ENCODE data around the gene LRRC36. TPM values are rescaled to one million over a fixed set of nuclear protein-coding genes. Genes with fewer than 3 reads are reported as not detected.
A peak's percentile ranks its signal among the peaks of the same experiment; 100 is the strongest.

The LRRC36 gene
- polyA plus RNA-seq, 3 donors, result 0.65 to 3.2 (median 1.8) TPM

DNA sequence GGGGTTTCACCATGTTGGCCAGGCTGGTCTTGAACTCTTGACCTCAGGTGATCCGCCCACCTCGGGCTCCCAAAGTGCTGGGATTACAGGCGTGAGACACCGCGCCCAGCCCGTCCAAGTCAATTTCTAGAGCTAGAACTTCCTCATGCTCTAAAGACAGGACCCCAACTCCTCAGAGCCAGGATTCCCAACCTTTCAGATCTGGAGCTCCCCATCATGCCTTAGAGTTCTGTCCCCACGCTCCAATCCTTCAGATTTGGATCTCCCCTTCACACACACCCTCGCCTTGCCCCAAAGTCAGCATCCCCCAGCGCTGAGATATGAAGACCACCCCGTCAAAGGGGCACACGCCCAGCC, 522 bp upstream of the LRRC36 start:
- intact Hi-C loops (cut with micrococcal nuclease), result no loop called here
- peak overlapping the region; percentile 66 for H3K4me2 ChIP-seq (replicated peaks; ENCODE audit: extremely low read depth, low read length, poor library complexity, severe bottlenecking)
- H3K4me3 ChIP-seq (replicated peaks in 1 of 3; ENCODE audit: low read depth in 2 of 3, low read length in 3 of 3), result peak overlapping the region in 2 of 3 experiments; percentile 27 to 58

DNA sequence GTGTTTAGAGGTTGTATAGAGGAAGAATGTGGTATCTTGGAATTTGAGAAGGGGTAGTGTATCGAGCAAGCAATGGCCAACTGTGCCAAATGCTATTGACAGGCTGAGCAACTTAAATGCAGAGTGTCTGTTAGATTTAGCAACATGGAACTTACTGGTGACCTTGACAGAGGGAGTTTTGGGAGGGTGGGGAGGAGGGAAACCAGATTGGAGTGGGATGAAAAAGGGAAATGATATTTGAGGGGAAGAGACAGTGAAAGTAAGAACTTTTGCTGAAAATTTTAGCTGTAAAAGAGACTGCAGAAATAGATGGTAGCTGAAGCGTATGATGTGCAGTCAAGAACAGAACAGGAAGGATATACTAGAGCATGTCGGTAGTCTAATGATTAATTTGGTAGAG, 1.1 kb downstream of the LRRC36 start:
- Histone ChIP-seq H3K27ac (ENCODE audit: low read depth in 1 of 2, low read length in 2 of 2) (no peak overlapping the region), H3K4me2 (replicated peaks; ENCODE audit: extremely low read depth, low read length, poor library complexity, severe bottlenecking) (no peak overlapping the region), H3K36me3 (replicated peaks in 1 of 2; ENCODE audit: control insufficient read depth in 1 of 2, insufficient read depth in 2 of 2, low read length in 2 of 2) (no peaks in the 10 kb centered on the region), H3K9me3 (replicated peaks in 1 of 2; ENCODE audit: control insufficient read depth in 1 of 2, insufficient read depth in 1 of 2, low read length in 2 of 2) (no peaks in the 10 kb centered on the region), H2AFZ (ENCODE audit: insufficient read depth, low read depth, low read length, poor library complexity, severe bottlenecking) (no peak overlapping the region), H3K27me3 (ENCODE audit: control insufficient read depth in 2 of 2, insufficient read depth in 2 of 2, low read length in 2 of 2) (peaks cover 0 to 9% of the 10 kb centered on the region in 2 donors), H3K9ac (ENCODE audit: insufficient read depth, low read length, poor library complexity, severe bottlenecking) (no peak overlapping the region), H4K20me1 (ENCODE audit: insufficient read depth, low read length) (no peaks in the 10 kb centered on the region), H3K4me1 (ENCODE audit: control insufficient read depth in 1 of 2, insufficient read depth in 2 of 2, low read length in 2 of 2) (peaks cover 26 to 32% of the 10 kb centered on the region in 2 donors), H3K4me3 (replicated peaks in 1 of 3; ENCODE audit: low read depth in 2 of 3, low read length in 3 of 3) (no peak overlapping the region), H3K79me2 (ENCODE audit: insufficient read depth, low read length) (no peaks in the 10 kb centered on the region)
- H3K9me3 Mint-ChIP-seq, result peaks cover 0 to 4% (median 0%) of the 10 kb centered on the region in 7 donors
- TF ChIP-seq, protein P1, sequence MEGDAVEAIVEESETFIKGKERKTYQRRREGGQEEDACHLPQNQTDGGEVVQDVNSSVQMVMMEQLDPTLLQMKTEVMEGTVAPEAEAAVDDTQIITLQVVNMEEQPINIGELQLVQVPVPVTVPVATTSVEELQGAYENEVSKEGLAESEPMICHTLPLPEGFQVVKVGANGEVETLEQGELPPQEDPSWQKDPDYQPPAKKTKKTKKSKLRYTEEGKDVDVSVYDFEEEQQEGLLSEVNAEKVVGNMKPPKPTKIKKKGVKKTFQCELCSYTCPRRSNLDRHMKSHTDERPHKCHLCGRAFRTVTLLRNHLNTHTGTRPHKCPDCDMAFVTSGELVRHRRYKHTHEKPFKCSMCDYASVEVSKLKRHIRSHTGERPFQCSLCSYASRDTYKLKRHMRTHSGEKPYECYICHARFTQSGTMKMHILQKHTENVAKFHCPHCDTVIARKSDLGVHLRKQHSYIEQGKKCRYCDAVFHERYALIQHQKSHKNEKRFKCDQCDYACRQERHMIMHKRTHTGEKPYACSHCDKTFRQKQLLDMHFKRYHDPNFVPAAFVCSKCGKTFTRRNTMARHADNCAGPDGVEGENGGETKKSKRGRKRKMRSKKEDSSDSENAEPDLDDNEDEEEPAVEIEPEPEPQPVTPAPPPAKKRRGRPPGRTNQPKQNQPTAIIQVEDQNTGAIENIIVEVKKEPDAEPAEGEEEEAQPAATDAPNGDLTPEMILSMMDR (IDR thresholded peaks at IDR 0.05), result no peak
- 0% methylated on average over 2 of the region's 3 CpGs for WGBS (ENCODE audit: insufficient coverage)
- peaks cover 29% of the 10 kb centered on the region for H3K4me1 Mint-ChIP-seq
- H3K27ac Mint-ChIP-seq, result no peak overlapping the region
- DNase-seq, result no peak
- intact Hi-C loops (cut with micrococcal nuclease), result no loop called here
- peaks cover 20 to 21% (median 20%) of the 10 kb centered on the region in 3 donors for H3K27me3 Mint-ChIP-seq (ENCODE audit: low read depth in 3 of 3)
- peak overlapping the region in 1 of 2 donors; percentile 43 for H3K4me3 Mint-ChIP-seq
- H3K36me3 Mint-ChIP-seq, result peaks cover 2 to 3% of the 10 kb centered on the region in 2 donors

More for the DNA sequence above, 522 bp upstream of the LRRC36 start:
- TF ChIP-seq, protein P1 (IDR thresholded peaks at IDR 0.05), result no peak
- WGBS (ENCODE audit: insufficient coverage), result 16% methylated on average over 9 of the region's 11 CpGs
- Mint-ChIP-seq H3K27me3 (ENCODE audit: low read depth in 3 of 3) (peaks cover 20 to 24% (median 23%) of the 10 kb centered on the region in 3 donors), H3K4me1 (peaks cover 29% of the 10 kb centered on the region), H3K9me3 (peaks cover 0 to 4% (median 0%) of the 10 kb centered on the region in 7 donors), H3K4me3 (peak overlapping the region; percentile 75 to 94), H3K27ac (peak overlapping the region in 2 of 7 donors; percentile 2 to 83), H3K36me3 (peaks cover 2 to 3% of the 10 kb centered on the region in 2 donors)
- peak overlapping the region; percentile 11 for H3K9ac ChIP-seq (ENCODE audit: insufficient read depth, low read length, poor library complexity, severe bottlenecking)
- H4K20me1 ChIP-seq (ENCODE audit: insufficient read depth, low read length), result no peaks in the 10 kb centered on the region
- H3K4me1 ChIP-seq (ENCODE audit: control insufficient read depth in 1 of 2, insufficient read depth in 2 of 2, low read length in 2 of 2), result peaks cover 26 to 32% of the 10 kb centered on the region in 2 donors
- H3K27me3 ChIP-seq (ENCODE audit: control insufficient read depth in 2 of 2, insufficient read depth in 2 of 2, low read length in 2 of 2), result peaks cover 0 to 9% of the 10 kb centered on the region in 2 donors
- H3K9me3 ChIP-seq (replicated peaks in 1 of 2; ENCODE audit: control insufficient read depth in 1 of 2, insufficient read depth in 1 of 2, low read length in 2 of 2), result no peaks in the 10 kb centered on the region
- H3K79me2 ChIP-seq (ENCODE audit: insufficient read depth, low read length), result no peaks in the 10 kb centered on the region
- no peak overlapping the region for H3K27ac ChIP-seq (ENCODE audit: low read depth in 1 of 2, low read length in 2 of 2)
- peak overlapping the region; percentile 78 for H2AFZ ChIP-seq (ENCODE audit: insufficient read depth, low read depth, low read length, poor library complexity, severe bottlenecking)
- no peaks in the 10 kb centered on the region for H3K36me3 ChIP-seq (replicated peaks in 1 of 2; ENCODE audit: control insufficient read depth in 1 of 2, insufficient read depth in 2 of 2, low read length in 2 of 2)
- no peak for DNase-seq
